Left renal cortex interstitium (tissue), 4 donors: ENCODE data around the gene LOXHD1. TPM values are rescaled to one million over a fixed set of nuclear protein-coding genes. Genes with fewer than 3 reads are reported as not detected.

Experiments used
- DNase-seq, 4 donors: peaks; one replicate each; pipeline ENCODE4 v3.0.0-alpha.2; 2013; ENCODE audit warnings: low read depth in 4 of 4, low spot score in 2 of 4, missing footprints in 1 of 4
- polyA plus RNA-seq, 4 donors: library from polyadenylated mRNA; unstranded; fragments of 120-200 nt; gene quantifications; one replicate each; pipeline ENCODE4 v1.2.1, GENCODE V29; 2013; ENCODE audit not compliant: insufficient read length in 4 of 4

Gene LOXHD1
- polyA plus RNA-seq, 4 donors = 0.35 to 1.2 (median 0.63) TPM

DNA sequence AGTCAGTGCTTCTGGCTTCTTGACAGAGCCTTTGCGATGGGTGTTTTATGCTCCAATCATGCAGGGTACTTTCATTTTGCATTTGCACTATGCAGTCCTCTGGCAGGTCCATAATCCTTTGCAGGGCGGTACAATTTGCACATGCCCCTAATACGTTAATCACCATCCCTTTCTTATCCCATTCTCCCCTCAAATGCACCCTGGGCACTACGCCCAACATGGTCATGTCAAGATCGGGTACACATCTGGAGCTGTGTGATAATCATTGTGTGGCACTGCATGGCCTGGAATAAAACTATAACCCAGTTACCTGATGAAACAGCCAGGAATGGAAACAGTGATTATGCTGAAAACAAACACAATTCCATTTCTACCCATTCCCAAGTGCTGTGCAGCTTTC lies 27.7 kb downstream of the LOXHD1 start:
- DNase-seq = no peak

DNA sequence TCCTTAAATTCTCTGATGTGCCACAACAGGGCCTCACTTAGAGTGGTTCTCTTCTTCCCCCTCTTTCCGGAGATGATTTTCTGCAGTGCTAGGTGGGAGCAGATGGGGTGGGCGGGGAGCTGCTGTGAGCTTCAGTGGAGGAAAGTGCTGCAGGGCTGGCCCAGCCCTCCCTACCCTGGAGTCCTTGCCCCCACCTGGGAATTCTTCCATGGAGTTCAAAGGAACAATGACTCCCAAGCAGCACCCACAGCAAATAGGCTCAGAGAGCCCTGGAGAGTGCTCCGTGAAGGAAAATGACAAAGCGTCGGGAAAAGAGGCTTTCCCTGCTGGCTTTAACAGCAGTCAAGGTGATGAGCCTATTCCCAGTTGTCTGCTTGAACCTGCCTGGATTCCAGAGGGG lies 28.8 kb downstream of the LOXHD1 start:
- DNase-seq = no peak

GRCh38 chr18:46627136-46627535 lies 29.9 kb downstream of the LOXHD1 start:
- no peak for DNase-seq

- DNase-seq = no peak
Measured at GRCh38 chr18:46625069-46625468, 32.0 kb downstream of the LOXHD1 start.

GRCh38 chr18:46624127-46624526 lies 32.9 kb downstream of the LOXHD1 start:
- no peak for DNase-seq

DNA sequence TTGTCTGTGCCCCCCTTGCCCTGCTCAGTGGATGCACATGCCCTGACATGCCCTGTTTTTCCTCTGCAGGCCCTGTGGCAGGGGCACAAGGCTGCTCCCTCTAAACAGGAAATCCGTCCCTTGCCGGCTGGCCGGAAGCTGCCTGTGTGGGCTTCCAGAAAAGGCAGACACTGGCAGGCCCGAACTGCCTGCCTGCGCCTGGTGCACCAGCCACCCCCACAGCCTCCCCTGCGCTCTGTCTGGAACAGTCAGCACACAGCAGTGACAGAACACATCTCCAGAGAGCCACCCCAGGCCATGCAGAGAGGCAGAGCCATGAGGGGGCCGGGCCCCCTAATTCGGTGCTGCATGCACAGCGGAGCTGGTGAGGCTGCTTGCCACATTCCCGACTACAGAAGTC lies 33.5 kb downstream of the LOXHD1 start:
- no peak for DNase-seq

DNA sequence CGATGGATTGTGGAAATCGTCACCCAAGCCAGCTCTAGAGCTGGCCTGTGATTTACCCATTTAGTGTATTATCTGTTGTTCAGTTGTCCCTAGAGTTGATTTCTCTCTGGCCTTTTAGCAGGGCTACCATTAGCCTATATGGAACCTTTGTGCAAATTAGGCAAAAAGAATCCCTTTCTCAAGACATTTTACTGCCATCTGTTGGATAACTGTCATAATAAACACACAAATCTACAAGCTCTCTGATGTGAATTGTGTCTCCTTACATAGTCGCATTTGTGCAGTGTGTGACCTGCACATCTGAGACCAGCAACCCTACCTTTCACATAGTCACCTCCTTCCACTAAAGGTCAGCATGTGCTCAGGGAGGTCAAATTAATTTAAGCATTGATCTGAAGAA lies 34.0 kb downstream of the LOXHD1 start:
- DNase-seq = no peak

DNA sequence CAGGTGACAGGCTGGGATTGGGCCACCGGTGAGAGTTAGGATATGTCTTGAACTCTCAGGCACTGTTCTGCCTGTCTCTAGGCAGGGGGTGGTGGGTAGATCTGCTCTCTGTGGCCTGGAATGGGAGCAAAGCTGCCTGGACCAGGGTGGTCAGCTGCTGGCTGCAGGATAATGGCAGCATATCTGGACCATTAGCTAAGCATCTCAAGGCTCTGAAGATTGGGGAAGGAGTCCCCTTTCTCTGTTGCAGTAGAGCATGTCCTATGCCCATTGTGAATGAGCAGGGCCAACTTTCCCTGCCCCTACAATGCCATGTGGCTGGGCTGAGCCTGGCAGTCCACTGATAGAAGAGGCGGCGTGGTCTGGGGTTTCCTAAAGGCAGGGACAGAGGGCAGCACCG lies 34.6 kb downstream of the LOXHD1 start:
- no peak for DNase-seq

- no peak for DNase-seq
Measured at GRCh38 chr18:46621871-46622270, 35.1 kb downstream of the LOXHD1 start.

DNA sequence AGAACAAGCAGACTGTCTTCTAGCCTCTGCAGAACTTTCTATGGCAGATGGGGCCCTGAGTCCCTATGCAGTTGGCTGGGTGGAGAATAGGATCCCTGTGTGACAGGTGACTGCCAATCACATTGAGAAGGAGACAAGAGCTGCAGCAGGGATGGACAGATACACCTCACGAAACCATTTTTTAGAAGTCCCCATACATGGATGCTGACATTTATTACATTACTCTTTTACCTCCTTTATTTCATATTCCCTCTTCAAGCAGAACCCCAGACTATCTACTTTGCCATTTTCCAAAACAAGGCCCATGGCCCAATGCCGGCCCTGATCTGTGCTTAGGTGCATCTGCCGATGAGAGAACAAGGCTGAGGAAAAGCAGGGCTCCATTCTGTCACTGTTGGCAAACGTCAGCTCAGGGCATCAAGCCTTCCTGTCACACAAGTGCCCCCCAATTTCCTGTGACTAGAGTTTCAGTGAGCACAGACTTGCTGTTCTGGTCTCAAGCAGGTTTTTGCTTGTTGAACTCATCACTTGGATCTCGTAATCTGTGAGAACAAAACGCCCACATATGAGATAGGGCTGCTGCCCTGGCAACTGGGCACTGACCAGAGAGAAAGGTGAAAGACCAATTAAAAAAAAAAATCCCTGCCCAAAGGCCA lies 35.8 kb downstream of the LOXHD1 start:
- no peak for DNase-seq

DNA sequence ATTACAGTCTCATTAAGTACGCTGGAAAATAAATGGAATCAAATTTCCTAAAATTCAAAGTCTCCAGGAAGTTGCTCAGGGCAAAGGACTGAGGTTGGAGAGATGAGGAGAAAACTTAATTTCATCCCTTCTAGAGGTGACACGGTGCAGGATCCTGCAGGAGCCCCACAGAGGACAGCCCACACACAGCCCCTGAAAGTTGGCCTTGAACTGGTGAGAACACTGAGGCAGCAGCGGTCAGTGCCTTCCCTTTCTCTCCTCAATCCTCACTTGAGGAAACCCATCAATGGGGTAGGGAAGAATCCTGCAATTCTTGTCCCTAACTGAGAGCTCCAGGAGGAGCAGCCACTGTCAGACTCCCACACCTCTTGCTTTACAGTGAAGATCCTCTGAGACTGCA lies 37.5 kb downstream of the LOXHD1 start:
- DNase-seq = no peak

- DNase-seq = no peak
Measured at GRCh38 chr18:46615720-46616119, 41.3 kb downstream of the LOXHD1 start.

GRCh38 chr18:46609048-46609447 lies 48.0 kb downstream of the LOXHD1 start:
- no peak for DNase-seq

GRCh38 chr18:46607926-46608325 lies 49.1 kb downstream of the LOXHD1 start:
- DNase-seq = no peak

DNA sequence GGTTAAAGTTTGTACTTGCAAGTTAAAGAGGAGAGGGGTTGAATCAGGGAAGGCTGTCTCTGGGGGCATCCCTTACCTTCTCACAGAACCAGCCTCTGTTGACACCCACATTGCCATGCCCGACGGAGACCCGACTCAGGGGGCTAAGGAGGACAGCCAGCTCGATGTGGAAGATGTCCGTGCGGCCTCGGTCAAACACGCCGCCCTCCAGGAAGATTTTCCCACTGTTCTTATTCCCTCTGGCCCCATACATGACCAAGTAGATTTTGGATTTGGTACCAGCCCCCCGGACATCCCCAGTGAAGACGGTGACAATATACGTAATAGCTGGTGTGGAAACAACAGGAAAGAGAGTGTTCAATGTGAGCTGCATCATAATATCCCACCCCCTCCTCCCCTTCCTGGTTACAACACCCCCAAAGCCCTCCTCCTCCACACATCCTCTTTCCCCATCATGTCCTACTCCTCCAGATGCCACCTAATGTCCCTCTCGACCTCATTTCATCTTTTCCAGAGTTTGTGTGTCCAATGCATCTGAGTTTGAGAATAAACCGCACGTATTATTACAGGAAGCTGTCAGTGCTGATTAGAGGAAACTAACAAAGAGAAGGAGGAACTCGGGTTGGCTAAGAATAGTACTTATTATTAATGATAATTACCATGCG lies 55.7 kb downstream of the LOXHD1 start:
- no peak for DNase-seq

- DNase-seq = no peak
Measured at GRCh38 chr18:46596119-46596518, 60.9 kb downstream of the LOXHD1 start.

DNA sequence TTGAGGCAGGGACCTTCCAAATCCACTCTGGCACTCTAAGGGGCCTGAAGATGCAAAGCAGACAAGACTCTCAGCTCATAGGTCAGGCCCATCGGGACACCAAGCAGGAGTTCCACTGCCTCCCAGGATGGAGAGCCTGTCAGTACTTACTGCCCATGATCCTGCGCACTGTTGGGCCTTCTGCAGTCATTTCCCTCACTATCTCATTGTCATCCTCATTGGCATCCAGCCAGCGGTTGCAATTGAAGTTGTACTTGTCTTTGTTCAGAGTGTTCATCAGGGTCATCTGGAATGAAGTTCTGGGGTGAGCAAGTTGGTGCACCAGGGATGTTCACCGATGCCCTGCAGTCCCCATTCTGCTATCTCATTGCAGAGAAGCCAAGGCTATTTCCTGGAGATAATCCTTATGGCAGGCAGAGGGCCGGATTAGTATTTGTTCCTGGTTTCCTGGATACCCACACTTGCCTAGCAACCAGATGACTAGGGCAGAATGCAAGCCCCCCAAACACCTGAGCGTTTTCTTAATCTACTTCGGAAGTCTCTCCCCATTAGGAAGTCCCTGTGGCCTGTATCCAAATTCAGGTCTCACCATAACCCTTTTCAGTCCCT lies 65.1 kb downstream of the LOXHD1 start:
- no peak for DNase-seq

GRCh38 chr18:46590103-46590502 lies 66.9 kb downstream of the LOXHD1 start:
- DNase-seq = no peak

GRCh38 chr18:46588971-46589660 lies 67.9 kb downstream of the LOXHD1 start:
- no peak for DNase-seq

DNA sequence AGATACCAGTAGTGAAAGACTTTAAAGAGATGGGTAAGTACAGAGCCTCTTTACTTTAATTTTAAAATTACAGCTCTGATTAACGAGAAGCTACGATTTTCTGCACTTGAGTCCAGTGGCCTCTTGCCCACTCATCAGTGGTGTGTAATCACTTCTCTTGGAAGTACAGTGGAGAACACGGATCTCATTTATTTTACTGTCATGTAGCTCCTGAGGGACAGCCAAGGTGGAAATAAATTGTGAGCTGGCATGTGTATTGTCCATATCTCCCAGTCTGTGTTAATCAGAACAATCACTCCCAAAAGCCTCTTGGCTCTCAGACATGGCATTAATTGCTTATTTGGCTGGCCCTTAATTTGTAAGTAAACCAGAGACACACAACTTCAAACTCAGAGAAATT lies 69.4 kb downstream of the LOXHD1 start:
- no peak for DNase-seq

DNA sequence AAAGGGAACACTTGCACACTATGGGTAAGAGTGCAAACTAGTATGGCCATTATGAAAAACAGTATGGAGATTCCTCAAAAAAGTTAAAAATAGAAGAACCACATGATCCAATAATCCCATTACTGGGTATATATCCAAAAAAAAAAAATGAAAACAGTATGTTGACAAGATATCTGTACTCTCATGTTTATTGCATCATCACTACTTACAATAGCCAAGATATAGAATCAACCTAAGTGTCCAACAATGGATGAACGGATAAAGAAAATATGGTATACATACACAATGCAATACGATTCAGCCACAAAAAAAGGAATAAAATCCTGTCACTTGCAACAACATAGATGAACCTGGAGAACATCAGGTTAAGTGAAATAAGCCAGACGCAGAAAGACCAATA lies 73.3 kb downstream of the LOXHD1 start:
- DNase-seq = no peak

DNA sequence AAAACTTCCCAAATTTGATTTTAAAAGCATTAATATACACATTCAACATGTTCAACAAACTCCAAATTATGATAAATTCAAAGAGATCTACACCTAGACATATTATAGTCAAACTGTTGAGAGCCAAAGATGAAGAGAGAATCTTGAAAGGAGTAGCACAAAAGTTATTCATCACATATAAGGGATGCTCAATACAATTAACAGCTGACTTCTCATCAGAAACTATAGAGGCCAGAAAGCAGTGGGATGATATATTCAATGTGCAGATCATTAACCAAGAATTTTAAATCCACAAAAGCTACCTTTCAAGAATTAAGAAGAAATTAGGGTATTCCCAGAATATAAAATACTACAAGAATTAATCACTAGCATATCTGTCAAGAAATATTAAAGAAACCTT lies 75.4 kb downstream of the LOXHD1 start:
- DNase-seq = no peak
